Cardiac ventricle fibroblast (primary cell): Measurements from ENCODE around the gene ZIC2. TPM values are rescaled to one million over a fixed set of nuclear protein-coding genes. Genes with fewer than 3 reads are reported as not detected.

Experiments used
- total RNA-seq: library from RNA; depleted of rRNA; stranded (reverse); fragments of >200 nt; gene quantifications from 2 replicates; pipeline ENCODE4 v1.2.3, GENCODE V29; 2015

ZIC2 gene
- not detected in 2 replicates for total RNA-seq

DNA sequence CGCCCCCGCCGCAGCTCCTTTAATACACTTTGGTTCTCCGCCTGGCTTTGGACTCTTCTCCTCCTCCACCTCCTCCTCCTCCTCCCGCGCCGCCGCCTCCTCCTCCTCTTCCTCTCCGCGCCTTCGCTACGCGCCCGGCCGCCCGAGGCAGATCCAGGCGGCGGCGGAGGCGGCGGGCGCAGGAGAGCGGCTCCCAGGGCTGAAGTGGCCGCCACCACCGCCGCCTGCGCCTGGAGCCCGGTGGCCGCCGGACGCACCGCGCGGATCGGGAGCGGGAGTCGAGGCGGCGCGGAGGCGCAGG lies at the start of gene ZIC2:
Gene ZIC2, plus strand, starts transcription at position 50 of the 301 bp plus-strand sequence. CDS start 281 bp downstream, outside the sequence.

DNA sequence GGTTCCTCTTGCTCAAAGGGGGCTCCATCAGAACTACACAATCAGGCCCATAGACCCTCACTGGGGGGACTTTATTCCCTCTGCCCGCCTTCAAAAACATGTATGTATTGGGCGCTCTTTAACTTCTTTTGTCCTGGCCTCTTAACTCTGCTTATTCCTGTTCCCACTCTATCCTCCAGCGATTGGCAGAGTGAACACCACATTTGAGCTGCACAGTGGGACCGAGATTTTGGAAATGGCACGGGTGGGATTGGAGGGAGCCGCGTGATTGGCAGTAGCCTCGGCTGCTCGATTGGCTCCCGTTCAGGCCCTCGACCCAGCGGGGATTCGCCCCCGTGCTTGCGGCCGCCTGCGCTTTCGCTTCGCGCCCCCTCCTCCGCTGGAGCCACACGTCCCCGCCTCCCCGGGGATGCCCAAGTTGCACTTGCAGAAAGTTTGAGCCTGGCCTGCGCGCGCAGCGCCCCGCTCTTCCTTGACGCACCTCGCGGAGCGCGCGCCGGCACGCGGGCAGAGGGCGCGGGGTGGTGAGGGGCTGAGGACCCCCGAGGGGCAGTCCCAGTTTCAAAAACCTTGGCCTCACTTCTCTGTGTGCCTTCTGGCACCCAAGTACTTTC lies 9.9 kb upstream of the ZIC2 start, which contains the start of gene ZIC5:
Gene ZIC5, minus strand, starts transcription at position 192 of the 614 bp plus-strand sequence. Its CDS starts 164 bp downstream, at position 28.

Other genes with a start within 250 kb of the ZIC2 start
- not detected in 2 replicates for gene ZIC5, start 10.0 kb upstream of the ZIC2 start, total RNA-seq
- 17.2 and 24.2 TPM in 2 replicates for gene PCCA, start 107.3 kb downstream of the ZIC2 start, total RNA-seq